C4-2B (cell line): ENCODE data around the gene PROX1.

Source experiments
- ZFX ChIP-seq: fragments of 450-650 bp; IDR thresholded peaks from 2 replicates; pipeline ENCODE4 v1.6.1; 2017
- TF ChIP-seq, protein P1 (sequence below): fragments of 450-650 bp; conservative IDR thresholded peaks from 2 replicates; pipeline ENCODE4 v1.5.1; 2017; ENCODE audit warnings: mild to moderate bottlenecking

- TF ChIP-seq, protein P1, sequence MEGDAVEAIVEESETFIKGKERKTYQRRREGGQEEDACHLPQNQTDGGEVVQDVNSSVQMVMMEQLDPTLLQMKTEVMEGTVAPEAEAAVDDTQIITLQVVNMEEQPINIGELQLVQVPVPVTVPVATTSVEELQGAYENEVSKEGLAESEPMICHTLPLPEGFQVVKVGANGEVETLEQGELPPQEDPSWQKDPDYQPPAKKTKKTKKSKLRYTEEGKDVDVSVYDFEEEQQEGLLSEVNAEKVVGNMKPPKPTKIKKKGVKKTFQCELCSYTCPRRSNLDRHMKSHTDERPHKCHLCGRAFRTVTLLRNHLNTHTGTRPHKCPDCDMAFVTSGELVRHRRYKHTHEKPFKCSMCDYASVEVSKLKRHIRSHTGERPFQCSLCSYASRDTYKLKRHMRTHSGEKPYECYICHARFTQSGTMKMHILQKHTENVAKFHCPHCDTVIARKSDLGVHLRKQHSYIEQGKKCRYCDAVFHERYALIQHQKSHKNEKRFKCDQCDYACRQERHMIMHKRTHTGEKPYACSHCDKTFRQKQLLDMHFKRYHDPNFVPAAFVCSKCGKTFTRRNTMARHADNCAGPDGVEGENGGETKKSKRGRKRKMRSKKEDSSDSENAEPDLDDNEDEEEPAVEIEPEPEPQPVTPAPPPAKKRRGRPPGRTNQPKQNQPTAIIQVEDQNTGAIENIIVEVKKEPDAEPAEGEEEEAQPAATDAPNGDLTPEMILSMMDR = no peak
- no peak for TF ChIP-seq ZFX
These were observed 87.7 kb downstream of the PROX1 start for GRCh38 chr1:214075305-214075998.
